Stomach (tissue), 4 donors: ENCODE results near the gene SMAP2.

ENCODE experiments used
- CTCF ChIP-seq, 7 experiments: fragments of 450-650 bp in 4 of 7; fragments of 200-600 bp in 3 of 7; sonication (generic) in 3 of 7; IDR thresholded peaks; one replicate each; pipeline ENCODE4 v1.5.1; 2016 to 2019; ENCODE audit warnings: antibody characterized with exemption in 7 of 7, control low read depth in 2 of 7, mild to moderate bottlenecking in 1 of 7
- EP300 ChIP-seq: sonication (generic); formaldehyde crosslinking; IDR thresholded peaks from one replicate; pipeline ENCODE4 v1.6.1; 2017; ENCODE audit warnings: antibody characterized with exemption
- POLR2A ChIP-seq, 4 donors: fragments of 450-650 bp; IDR thresholded peaks; one replicate each; pipeline ENCODE4 v1.6.1; 2016; ENCODE audit warnings: antibody characterized with exemption in 4 of 4, control low read depth in 2 of 4, mild to moderate bottlenecking in 1 of 4, moderate library complexity in 1 of 4
- POLR2AphosphoS5 ChIP-seq, 3 donors: sonication (generic); formaldehyde crosslinking; IDR thresholded peaks; one replicate each; pipeline ENCODE4 v1.6.1; 2016; ENCODE audit warnings: antibody characterized with exemption in 3 of 3

GRCh38 chr1:40386796-40387195 lies 13.3 kb downstream of the SMAP2 start:
- TF ChIP-seq CTCF (IDR thresholded peaks at IDR 0.05) (no peak), POLR2AphosphoS5 (IDR thresholded peaks at IDR 0.05) (no peak), POLR2A (IDR thresholded peaks at IDR 0.05) (no peak), EP300 (no peak)
